ENCODE measurements around the gene FAM219A. TPM values are rescaled to one million over a fixed set of nuclear protein-coding genes. Genes with fewer than 3 reads are reported as not detected.

FAM219A gene
- total RNA-seq, 2 experiments from 2014 or later, result 11.7 to 13.4 TPM

- H3K9me3 Mint-ChIP-seq, result peaks cover 1% of the 10 kb centered on the region
- POLR2A ChIA-PET, result interaction anchor here (1.4 kb wide), 1 partner anchor 15 kb away, joined by 4 read pairs; no protein-coding TSS in a partner anchor
- H3K4me3 Mint-ChIP-seq, result no peak overlapping the region
- no peaks in the 10 kb centered on the region for H3K27me3 Mint-ChIP-seq
- ATAC-seq (ENCODE audit: low read depth) (no peak), DNase-seq (no peak)
- peaks cover 5% of the 10 kb centered on the region for H3K36me3 Mint-ChIP-seq
- H3K4me1 Mint-ChIP-seq, result peaks cover 2% of the 10 kb centered on the region
- H3K27ac Mint-ChIP-seq, result no peak overlapping the region
Observed at GRCh38 chr9:34349324-34349723, 109.0 kb downstream of the FAM219A start.

Other genes with a start within 250 kb of the FAM219A start
- 1 to 10 TPM; 6.6 to 7.5 TPM for gene KIF24, start 129.3 kb downstream of the FAM219A start, total RNA-seq
- 10 to 100 TPM; 22.8 to 26.3 TPM for gene NUDT2, start 129.0 kb downstream of the FAM219A start, total RNA-seq
- gene MYORG, start 81.7 kb downstream of the FAM219A start, total RNA-seq, result 1 to 10 TPM; 4.7 to 5.5 TPM
- gene DNAI1, start 235 bp upstream of the FAM219A start, total RNA-seq, result not detected
- gene ENHO, start 64.4 kb upstream of the FAM219A start, total RNA-seq, result not detected
- not detected for gene CNTFR, start 131.2 kb upstream of the FAM219A start, total RNA-seq
- 10 to 100 TPM; 27.2 to 29.3 TPM for gene RPP25L, start 153.5 kb upstream of the FAM219A start, total RNA-seq
- gene DCTN3, start 161.9 kb upstream of the FAM219A start, total RNA-seq, result 100 to 1,000 TPM; 121 to 122 TPM
- not detected for gene ARID3C, start 170.5 kb upstream of the FAM219A start, total RNA-seq
- gene SIGMAR1, start 179.2 kb upstream of the FAM219A start, total RNA-seq, result 10 to 100 TPM; 48.8 to 55.4 TPM
- gene GALT, start 188.1 kb upstream of the FAM219A start, total RNA-seq, result 100 to 1,000 TPM; 119 to 127 TPM
- gene IL11RA, start 193.6 kb upstream of the FAM219A start, total RNA-seq, result 10 to 100 TPM; 77.0 to 79.1 TPM
- under 1 TPM in 1 of 2 experiments, not detected in 1; 0.43 TPM for gene CCL27, start 204.1 kb upstream of the FAM219A start, total RNA-seq
- gene CCL19, start 232.7 kb upstream of the FAM219A start, total RNA-seq, result not detected

Data from activated naive CD8-positive, alpha-beta T cell treated with anti-CD3 and anti-CD28 coated beads, Interleukin-2, amount 10 ng/mL, durations not matched to agents 7 days and 5 days (primary cell).